ENCODE measurements around the gene PAH. TPM values are rescaled to one million over a fixed set of nuclear protein-coding genes. Genes with fewer than 3 reads are reported as not detected.
A peak's percentile ranks its signal among the peaks of the same experiment; 100 is the strongest.

PAH gene
- total and polyA plus RNA-seq, 2 of the 13 experiments (the other 11 are each of a cell fraction or from before 2014, with no cell fraction given), result 192 to 451 TPM

DNA sequence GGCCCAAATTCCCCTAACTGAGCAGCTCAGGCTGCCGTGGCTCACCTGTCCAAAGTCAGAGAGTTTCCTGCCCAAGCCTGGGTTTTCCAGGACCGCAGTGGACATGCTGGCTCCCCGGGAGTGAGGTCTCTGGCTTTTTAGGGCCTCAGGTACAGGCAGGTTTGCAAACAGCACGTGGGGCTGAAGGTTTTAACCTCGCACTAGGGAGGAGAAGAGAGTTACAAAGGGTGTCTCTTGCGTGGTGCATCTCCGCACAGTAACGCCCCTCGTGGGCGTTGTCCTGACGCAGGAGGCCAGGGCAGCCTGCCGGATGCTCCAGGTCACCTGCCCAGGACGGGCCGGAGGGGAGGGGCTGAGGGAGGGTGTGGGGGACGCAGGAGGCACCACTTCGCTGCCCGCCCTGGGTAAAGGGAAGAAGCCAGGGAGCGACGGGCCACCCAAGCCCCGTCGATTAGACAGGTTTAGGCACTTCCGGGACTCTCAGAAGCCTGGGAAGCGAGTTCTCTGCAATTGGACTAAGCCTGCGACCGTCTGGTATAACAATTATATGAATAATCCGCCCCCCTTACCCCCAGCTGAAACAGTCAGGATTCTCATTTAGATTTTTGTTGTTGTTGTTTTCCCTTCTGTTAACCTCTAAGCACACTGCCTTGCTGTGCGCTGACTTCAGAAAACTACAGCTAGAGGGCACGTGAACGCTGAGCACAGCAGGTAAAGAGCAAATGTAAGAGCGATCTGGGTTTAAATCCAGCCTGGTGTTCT is at the start of gene PAH (continued):
- TF ChIP-seq ZNF335 (CRISPR knock-in tag; IDR thresholded peaks at IDR 0.05) (peak; percentile 15; the same call in 1 of the 2 replicates), SCMH1 (CRISPR knock-in tag; IDR thresholded peaks at IDR 0.05; ENCODE audit: borderline replicate concordance) (no peak), GFI1 (CRISPR knock-in tag; IDR thresholded peaks at IDR 0.05; ENCODE audit: borderline replicate concordance) (peak; percentile 85), SSRP1 (CRISPR knock-in tag; IDR thresholded peaks at IDR 0.05) (peak; percentile 48; the same call in 1 of the 2 replicates), ATF7-NPFF (CRISPR knock-in tag; IDR thresholded peaks at IDR 0.05; ENCODE audit: low read depth) (peak; percentile 74; the same call in 1 of the 2 replicates), ZNF747 (CRISPR knock-in tag; IDR thresholded peaks at IDR 0.05; ENCODE audit: borderline replicate concordance) (peak; percentile 82; the same call in 1 of the 2 replicates), MAF1 (CRISPR knock-in tag; IDR thresholded peaks at IDR 0.05; ENCODE audit: borderline replicate concordance) (0 out of 2 replicates have a peak, but pooled peaks have one; percentile 18), ERF (CRISPR knock-in tag; IDR thresholded peaks at IDR 0.05) (peak; percentile 60), POGZ (CRISPR knock-in tag; IDR thresholded peaks at IDR 0.05) (peak; percentile 80), ZNF563 (CRISPR knock-in tag; IDR thresholded peaks at IDR 0.05) (peak; percentile 45; the same call in 1 of the 2 replicates), SOX5 (CRISPR knock-in tag; IDR thresholded peaks at IDR 0.05; ENCODE audit: borderline replicate concordance) (peak; percentile 61; the same call in 1 of the 2 replicates), TARDBP (CRISPR knock-in tag; IDR thresholded peaks at IDR 0.05) (peak; percentile 46), KLF11 (CRISPR knock-in tag; IDR thresholded peaks at IDR 0.05) (peak; percentile 67; the same call in 1 of the 2 replicates)
- TF ChIP-seq, protein P1, sequence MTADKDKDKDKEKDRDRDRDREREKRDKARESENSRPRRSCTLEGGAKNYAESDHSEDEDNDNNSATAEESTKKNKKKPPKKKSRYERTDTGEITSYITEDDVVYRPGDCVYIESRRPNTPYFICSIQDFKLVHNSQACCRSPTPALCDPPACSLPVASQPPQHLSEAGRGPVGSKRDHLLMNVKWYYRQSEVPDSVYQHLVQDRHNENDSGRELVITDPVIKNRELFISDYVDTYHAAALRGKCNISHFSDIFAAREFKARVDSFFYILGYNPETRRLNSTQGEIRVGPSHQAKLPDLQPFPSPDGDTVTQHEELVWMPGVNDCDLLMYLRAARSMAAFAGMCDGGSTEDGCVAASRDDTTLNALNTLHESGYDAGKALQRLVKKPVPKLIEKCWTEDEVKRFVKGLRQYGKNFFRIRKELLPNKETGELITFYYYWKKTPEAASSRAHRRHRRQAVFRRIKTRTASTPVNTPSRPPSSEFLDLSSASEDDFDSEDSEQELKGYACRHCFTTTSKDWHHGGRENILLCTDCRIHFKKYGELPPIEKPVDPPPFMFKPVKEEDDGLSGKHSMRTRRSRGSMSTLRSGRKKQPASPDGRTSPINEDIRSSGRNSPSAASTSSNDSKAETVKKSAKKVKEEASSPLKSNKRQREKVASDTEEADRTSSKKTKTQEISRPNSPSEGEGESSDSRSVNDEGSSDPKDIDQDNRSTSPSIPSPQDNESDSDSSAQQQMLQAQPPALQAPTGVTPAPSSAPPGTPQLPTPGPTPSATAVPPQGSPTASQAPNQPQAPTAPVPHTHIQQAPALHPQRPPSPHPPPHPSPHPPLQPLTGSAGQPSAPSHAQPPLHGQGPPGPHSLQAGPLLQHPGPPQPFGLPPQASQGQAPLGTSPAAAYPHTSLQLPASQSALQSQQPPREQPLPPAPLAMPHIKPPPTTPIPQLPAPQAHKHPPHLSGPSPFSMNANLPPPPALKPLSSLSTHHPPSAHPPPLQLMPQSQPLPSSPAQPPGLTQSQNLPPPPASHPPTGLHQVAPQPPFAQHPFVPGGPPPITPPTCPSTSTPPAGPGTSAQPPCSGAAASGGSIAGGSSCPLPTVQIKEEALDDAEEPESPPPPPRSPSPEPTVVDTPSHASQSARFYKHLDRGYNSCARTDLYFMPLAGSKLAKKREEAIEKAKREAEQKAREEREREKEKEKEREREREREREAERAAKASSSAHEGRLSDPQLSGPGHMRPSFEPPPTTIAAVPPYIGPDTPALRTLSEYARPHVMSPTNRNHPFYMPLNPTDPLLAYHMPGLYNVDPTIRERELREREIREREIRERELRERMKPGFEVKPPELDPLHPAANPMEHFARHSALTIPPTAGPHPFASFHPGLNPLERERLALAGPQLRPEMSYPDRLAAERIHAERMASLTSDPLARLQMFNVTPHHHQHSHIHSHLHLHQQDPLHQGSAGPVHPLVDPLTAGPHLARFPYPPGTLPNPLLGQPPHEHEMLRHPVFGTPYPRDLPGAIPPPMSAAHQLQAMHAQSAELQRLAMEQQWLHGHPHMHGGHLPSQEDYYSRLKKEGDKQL (CRISPR knock-in tag; IDR thresholded peaks at IDR 0.05; ENCODE audit: low read depth), result 0 out of 2 replicates have a peak, but pooled peaks have one; percentile 60
- TF ChIP-seq, protein P2, sequence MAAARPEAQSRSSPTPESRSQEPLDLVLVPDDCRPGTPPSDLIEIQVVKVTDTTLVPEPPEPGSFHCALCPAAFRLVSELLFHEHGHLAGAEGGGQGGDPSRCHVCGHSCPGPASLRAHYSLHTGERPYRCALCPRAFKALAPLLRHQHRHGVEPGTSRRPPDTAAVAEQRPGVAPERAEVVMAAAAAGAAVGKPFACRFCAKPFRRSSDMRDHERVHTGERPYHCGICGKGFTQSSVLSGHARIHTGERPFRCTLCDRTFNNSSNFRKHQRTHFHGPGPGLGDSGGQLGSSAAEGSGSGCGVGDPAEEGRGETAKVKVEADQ (CRISPR knock-in tag; IDR thresholded peaks at IDR 0.05; ENCODE audit: borderline replicate concordance), result peak; percentile 84
- TF ChIP-seq, protein P3, sequence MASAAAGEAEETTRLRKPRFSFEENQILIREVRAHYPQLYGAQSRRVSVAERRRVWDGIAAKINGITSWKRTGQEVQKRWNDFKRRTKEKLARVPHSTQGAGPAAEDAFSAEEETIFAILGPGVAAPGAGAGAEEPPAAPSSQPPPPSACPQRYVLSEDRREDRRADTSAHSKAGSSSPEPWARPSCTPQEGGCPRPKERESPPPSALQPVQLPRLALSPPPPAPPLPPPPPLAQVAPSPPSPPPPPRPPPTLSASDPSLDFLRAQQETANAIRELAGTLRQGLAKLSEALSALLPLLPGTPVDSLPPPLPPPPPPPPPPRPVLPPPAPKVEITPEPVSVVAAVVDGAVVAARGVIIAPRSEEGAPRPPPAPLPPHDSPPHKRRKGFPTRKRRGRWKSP (CRISPR knock-in tag; IDR thresholded peaks at IDR 0.05), result peak; percentile 88
- TF ChIP-seq, protein P4, sequence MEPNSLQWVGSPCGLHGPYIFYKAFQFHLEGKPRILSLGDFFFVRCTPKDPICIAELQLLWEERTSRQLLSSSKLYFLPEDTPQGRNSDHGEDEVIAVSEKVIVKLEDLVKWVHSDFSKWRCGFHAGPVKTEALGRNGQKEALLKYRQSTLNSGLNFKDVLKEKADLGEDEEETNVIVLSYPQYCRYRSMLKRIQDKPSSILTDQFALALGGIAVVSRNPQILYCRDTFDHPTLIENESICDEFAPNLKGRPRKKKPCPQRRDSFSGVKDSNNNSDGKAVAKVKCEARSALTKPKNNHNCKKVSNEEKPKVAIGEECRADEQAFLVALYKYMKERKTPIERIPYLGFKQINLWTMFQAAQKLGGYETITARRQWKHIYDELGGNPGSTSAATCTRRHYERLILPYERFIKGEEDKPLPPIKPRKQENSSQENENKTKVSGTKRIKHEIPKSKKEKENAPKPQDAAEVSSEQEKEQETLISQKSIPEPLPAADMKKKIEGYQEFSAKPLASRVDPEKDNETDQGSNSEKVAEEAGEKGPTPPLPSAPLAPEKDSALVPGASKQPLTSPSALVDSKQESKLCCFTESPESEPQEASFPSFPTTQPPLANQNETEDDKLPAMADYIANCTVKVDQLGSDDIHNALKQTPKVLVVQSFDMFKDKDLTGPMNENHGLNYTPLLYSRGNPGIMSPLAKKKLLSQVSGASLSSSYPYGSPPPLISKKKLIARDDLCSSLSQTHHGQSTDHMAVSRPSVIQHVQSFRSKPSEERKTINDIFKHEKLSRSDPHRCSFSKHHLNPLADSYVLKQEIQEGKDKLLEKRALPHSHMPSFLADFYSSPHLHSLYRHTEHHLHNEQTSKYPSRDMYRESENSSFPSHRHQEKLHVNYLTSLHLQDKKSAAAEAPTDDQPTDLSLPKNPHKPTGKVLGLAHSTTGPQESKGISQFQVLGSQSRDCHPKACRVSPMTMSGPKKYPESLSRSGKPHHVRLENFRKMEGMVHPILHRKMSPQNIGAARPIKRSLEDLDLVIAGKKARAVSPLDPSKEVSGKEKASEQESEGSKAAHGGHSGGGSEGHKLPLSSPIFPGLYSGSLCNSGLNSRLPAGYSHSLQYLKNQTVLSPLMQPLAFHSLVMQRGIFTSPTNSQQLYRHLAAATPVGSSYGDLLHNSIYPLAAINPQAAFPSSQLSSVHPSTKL (CRISPR knock-in tag; IDR thresholded peaks at IDR 0.05), result peak; percentile 86

All from HepG2 (cell line).